Neural cell (in vitro differentiated cells): ENCODE measurements around the gene GALNT16.

Source experiments
- CTCF ChIP-seq: fragments of 450-650 bp; IDR thresholded peaks from 2 replicates; pipeline ENCODE4 v1.5.1; 2014; ENCODE audit warnings: antibody characterized with exemption, mild to moderate bottlenecking, moderate library complexity; ENCODE audit not compliant: poor library complexity, severe bottlenecking
- EZH2 ChIP-seq: fragments of 200-600, 300-800 bp; shearing (Covaris generic), sonication (generic); IDR thresholded peaks from 2 replicates; pipeline ENCODE4 v1.6.1; 2014; ENCODE audit warnings: antibody characterized with exemption, low read length, borderline replicate concordance, mild to moderate bottlenecking; ENCODE audit not compliant: insufficient read depth, poor library complexity, severe bottlenecking
- MXI1 ChIP-seq: fragments of 450-650 bp; conservative IDR thresholded peaks from 2 replicates; pipeline ENCODE4 v1.6.1; 2014; ENCODE audit warnings: antibody characterized with exemption, mild to moderate bottlenecking; ENCODE audit not compliant: poor library complexity, severe bottlenecking
- POLR2AphosphoS5 ChIP-seq: IDR thresholded peaks from 2 replicates; pipeline ENCODE4 v1.6.1; 2012
- REST ChIP-seq: IDR thresholded peaks from 2 replicates; pipeline ENCODE4 v1.6.1; 2012; ENCODE audit warnings: borderline replicate concordance
- SMC3 ChIP-seq: fragments of 450-650 bp; conservative IDR thresholded peaks from 2 replicates; pipeline ENCODE4 v1.6.1; 2014; ENCODE audit warnings: antibody characterized with exemption, mild to moderate bottlenecking, moderate library complexity; ENCODE audit not compliant: poor library complexity

GRCh38 chr14:69237584-69237983, 22.4 kb upstream of the GALNT16 start:
- TF ChIP-seq REST (no peak), MXI1 (no peak), POLR2AphosphoS5 (no peak), CTCF (no peak), EZH2 (no peak), SMC3 (no peak)
